ENCODE results near the gene DHX30.
"Not testable (repeated sequence)": the region's sequence is repeated elsewhere in the genome, so short reads cannot be mapped to it uniquely, and the experiment has no call there.

GRCh38 chr3:47829482-47829881 is 26.5 kb downstream of the DHX30 start:
- not testable (repeated sequence) for TF ChIP-seq CTCF (IDR thresholded peaks at IDR 0.05; ENCODE audit: poor library complexity); EZH2 (IDR thresholded peaks at IDR 0.05; ENCODE audit: borderline replicate concordance)
